B cell (primary cell): ENCODE results near the gene GPR148. TPM values are rescaled to one million over a fixed set of nuclear protein-coding genes. Genes with fewer than 3 reads are reported as not detected.

Experiments
- ATAC-seq: fragments of 200-7000 bp; cut with Tn5 transposase; one replicate; pipeline ENCODE4 v1.10.0; 2021; ENCODE audit warnings: low read depth, mild to moderate bottlenecking, moderate number of reproducible peaks, moderate library complexity
- CTCF ChIA-PET: fragments of 350-600 bp; sonication (Branson Sonifier 250); formaldehyde crosslinking; loops from one replicate; lab custom pipeline; 2021; ENCODE audit warnings: antibody characterized with exemption, inconsistent platforms; lab: Charles Lee
- POLR2A ChIA-PET: fragments of 350-600 bp; sonication (Branson Sonifier 250); formaldehyde crosslinking; loops from one replicate; lab custom pipeline; 2021; ENCODE audit warnings: antibody characterized with exemption; lab: Charles Lee
- DNase-seq: peaks from one replicate; pipeline ENCODE4 v3.0.0; 2013
- H2AFZ ChIP-seq: 2 replicates; pipeline ENCODE4 v1.6.1; 2012; ENCODE audit warnings: mild to moderate bottlenecking, low read depth, low read length; ENCODE audit not compliant: insufficient read depth, poor library complexity, severe bottlenecking
- H3K27ac ChIP-seq, 2 donors: 1 replicate in 1 of 2; 2 replicates in 1 of 2; pipeline ENCODE4 v1.5.1; 2012 to 2013; ENCODE audit warnings: low read length in 2 of 2, mild to moderate bottlenecking in 2 of 2, moderate library complexity in 1 of 2
- H3K27me3 ChIP-seq, 4 experiments: fragments of 200-600 bp in 1 of 4; sonication (generic) in 1 of 4; replicated peaks in 1 of 4; 1 replicate in 2 of 4; 2 replicates in 2 of 4; pipeline versions ENCODE4 v1.6.1 to v1.7.0; 2013 to 2016; ENCODE audit warnings: low read length in 3 of 4, mild to moderate bottlenecking in 2 of 4, mixed read lengths in 1 of 4, moderate library complexity in 1 of 4; ENCODE audit not compliant: insufficient read depth in 4 of 4, control insufficient read depth in 3 of 4; ENCODE audit errors: control extremely low read depth in 1 of 4
- H3K36me3 ChIP-seq, 2 experiments: replicated peaks in 1 of 2; 1 replicate in 1 of 2; 2 replicates in 1 of 2; pipeline versions ENCODE4 v1.6.1 to v1.7.1; 2013; ENCODE audit warnings: low read length in 1 of 2; ENCODE audit not compliant: insufficient read depth in 2 of 2, control insufficient read depth in 1 of 2; ENCODE audit errors: control extremely low read depth in 1 of 2, extremely low read depth in 1 of 2
- H3K4me1 ChIP-seq, 2 donors: fragments of 200-600 bp in 1 of 2; sonication (generic) in 1 of 2; 1 replicate in 1 of 2; 2 replicates in 1 of 2; pipeline versions ENCODE4 v1.5.1 to v1.6.1; 2013 to 2017; ENCODE audit warnings: low read length in 2 of 2; ENCODE audit not compliant: control insufficient read depth in 2 of 2, insufficient read depth in 2 of 2
- H3K4me2 ChIP-seq: replicated peaks from 2 replicates; pipeline ENCODE3; 2012; ENCODE audit warnings: mild to moderate bottlenecking, low read depth, low read length; ENCODE audit not compliant: poor library complexity, severe bottlenecking
- H3K4me3 ChIP-seq, 5 experiments: fragments of 200-600 bp in 1 of 5; sonication (generic) in 1 of 5; 1 replicate in 3 of 5; 2 replicates in 2 of 5; pipeline versions ENCODE4 v1.5.1 to v1.7.0; 2011 to 2016; ENCODE audit warnings: low read length in 4 of 5, mild to moderate bottlenecking in 4 of 5, low read depth in 2 of 5, control low read depth in 1 of 5, moderate library complexity in 1 of 5; ENCODE audit not compliant: insufficient read depth in 1 of 5; ENCODE audit errors: control extremely low read depth in 1 of 5, extremely low read depth in 1 of 5
- H3K79me2 ChIP-seq: fragments of 200-600 bp; sonication (generic); one replicate; pipeline ENCODE4 v1.6.0; 2016; ENCODE audit warnings: low read length; ENCODE audit not compliant: control insufficient read depth, insufficient read depth
- H3K9ac ChIP-seq: fragments of 200-600 bp; sonication (generic); 2 replicates; pipeline ENCODE4 v1.6.1; 2017; ENCODE audit warnings: mild to moderate bottlenecking, low read length, moderate library complexity
- H3K9me3 ChIP-seq, 3 donors: one replicate each; pipeline versions ENCODE4 v1.6.1 to v1.7.1; 2013; ENCODE audit warnings: low read length in 2 of 3; ENCODE audit not compliant: control insufficient read depth in 2 of 3, insufficient read depth in 1 of 3; ENCODE audit errors: control extremely low read depth in 1 of 3
- H4K20me1 ChIP-seq: 2 replicates; pipeline ENCODE4 v1.6.0; 2012; ENCODE audit warnings: mild to moderate bottlenecking, low read length; ENCODE audit not compliant: insufficient read depth, control insufficient read depth, poor library complexity, severe bottlenecking
- H3K27ac Mint-ChIP-seq: one replicate; pipeline ENCODE4 v1.8.0; 2021; ENCODE audit warnings: mixed read lengths
- H3K27me3 Mint-ChIP-seq: one replicate; pipeline ENCODE4 v1.8.0; 2021; ENCODE audit warnings: mixed read lengths
- H3K4me1 Mint-ChIP-seq: one replicate; pipeline ENCODE4 v1.8.0; 2021; ENCODE audit warnings: mixed read lengths
- H3K4me3 Mint-ChIP-seq: one replicate; pipeline ENCODE4 v1.8.0; 2021; ENCODE audit warnings: mixed read lengths
- H3K9me3 Mint-ChIP-seq: one replicate; pipeline ENCODE4 v1.8.0; 2022; ENCODE audit warnings: mixed read lengths; ENCODE audit not compliant: insufficient read depth
- EZH2 ChIP-seq: IDR thresholded peaks from 2 replicates; pipeline ENCODE4 v1.6.1; 2012; ENCODE audit warnings: borderline replicate concordance, low read depth, mild to moderate bottlenecking, moderate library complexity, low read length; ENCODE audit not compliant: insufficient read depth, poor library complexity, severe bottlenecking
- WGBS: methylation state at CpG from one replicate; pipeline ENCODE4 v1.1.5; 2013; ENCODE audit warnings: missing lambda C conversion rate; ENCODE audit not compliant: insufficient coverage; 5-methylcytosine and 5-hydroxymethylcytosine counted together
- intact Hi-C: fragments of 100-400 bp; cut with micrococcal nuclease; formaldehyde crosslinking; loops from one replicate; pipeline ENCODE4 v1.10.0; 2022
- polyA plus RNA-seq: library from polyadenylated mRNA; depleted of rRNA; stranded (reverse); fragments of >200 nt; gene quantifications from 2 replicates; pipeline ENCODE4 v1.2.3, GENCODE V29; 2012
- total RNA-seq, 2 donors: library from RNA; stranded (reverse); fragments of 120-200 nt in 1 of 2; gene quantifications; 1 replicate in 1 of 2; 2 replicates in 1 of 2; pipeline versions ENCODE4 v1.2.3 to v1.2.4, GENCODE V29; 2013 to 2022
- TF ChIP-seq, protein P1 (sequence below): fragments of 200-600 bp; IDR thresholded peaks from one replicate; pipeline ENCODE4 v1.8.0; 2022; ENCODE audit warnings: antibody characterized with exemption, mild to moderate bottlenecking

The GPR148 gene
- total and polyA plus RNA-seq, 2 donors (not counting 1 experiment from before 2014, with no cell fraction given), result not detected

DNA sequence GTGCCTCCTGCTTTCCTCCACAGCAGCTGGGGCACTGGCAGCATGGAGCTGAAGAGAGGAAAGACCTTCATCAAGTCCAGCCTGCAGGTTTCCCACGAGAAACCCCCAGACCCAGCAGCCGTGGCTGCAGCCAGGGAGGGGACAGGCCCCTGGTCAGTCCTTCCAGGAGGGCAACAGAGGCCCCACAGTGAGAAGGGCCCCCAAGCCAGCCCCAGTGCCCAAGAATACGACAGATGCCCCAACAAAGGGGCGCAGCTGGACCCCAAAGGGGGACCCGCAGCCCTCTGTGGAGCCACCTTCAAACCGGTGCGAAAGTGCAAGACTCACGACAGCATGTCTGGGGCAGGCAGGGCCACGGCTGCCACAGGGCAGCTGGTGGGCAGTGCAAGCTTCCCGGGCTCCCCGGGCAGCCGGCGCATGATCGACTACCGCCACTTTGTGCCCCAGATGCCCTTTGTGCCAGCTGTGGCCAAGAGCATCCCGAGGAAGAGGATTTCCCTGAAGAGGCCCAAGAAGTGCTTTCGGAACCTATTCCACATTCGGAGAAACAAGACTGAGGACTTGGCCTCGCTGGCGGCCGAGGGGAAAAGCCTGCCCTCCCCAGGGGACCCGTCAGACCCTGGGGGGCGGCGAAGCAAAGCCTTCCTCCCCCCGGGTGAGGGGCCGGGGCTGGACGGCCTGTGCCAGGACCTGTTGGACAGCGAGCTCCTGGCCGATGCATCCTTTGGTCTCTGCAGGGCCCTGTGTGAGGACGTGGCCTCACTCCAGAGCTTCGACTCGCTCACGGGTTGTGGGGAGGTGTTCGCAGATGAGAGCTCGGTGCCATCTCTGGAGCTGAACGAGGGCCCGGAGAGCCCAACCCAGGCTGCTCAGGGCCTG lies 33.4 kb downstream of the GPR148 start:
- no peaks in the 10 kb centered on the region for H4K20me1 ChIP-seq
- ChIA-PET CTCF (no interaction called here), POLR2A (no interaction called here)
- no peak for TF ChIP-seq EZH2
- TF ChIP-seq, protein P1, sequence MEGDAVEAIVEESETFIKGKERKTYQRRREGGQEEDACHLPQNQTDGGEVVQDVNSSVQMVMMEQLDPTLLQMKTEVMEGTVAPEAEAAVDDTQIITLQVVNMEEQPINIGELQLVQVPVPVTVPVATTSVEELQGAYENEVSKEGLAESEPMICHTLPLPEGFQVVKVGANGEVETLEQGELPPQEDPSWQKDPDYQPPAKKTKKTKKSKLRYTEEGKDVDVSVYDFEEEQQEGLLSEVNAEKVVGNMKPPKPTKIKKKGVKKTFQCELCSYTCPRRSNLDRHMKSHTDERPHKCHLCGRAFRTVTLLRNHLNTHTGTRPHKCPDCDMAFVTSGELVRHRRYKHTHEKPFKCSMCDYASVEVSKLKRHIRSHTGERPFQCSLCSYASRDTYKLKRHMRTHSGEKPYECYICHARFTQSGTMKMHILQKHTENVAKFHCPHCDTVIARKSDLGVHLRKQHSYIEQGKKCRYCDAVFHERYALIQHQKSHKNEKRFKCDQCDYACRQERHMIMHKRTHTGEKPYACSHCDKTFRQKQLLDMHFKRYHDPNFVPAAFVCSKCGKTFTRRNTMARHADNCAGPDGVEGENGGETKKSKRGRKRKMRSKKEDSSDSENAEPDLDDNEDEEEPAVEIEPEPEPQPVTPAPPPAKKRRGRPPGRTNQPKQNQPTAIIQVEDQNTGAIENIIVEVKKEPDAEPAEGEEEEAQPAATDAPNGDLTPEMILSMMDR, result no peak
- no peaks in the 10 kb centered on the region for H3K9me3 ChIP-seq
- H3K27ac Mint-ChIP-seq, result no peak overlapping the region
- no peaks in the 10 kb centered on the region for H3K4me1 ChIP-seq
- H3K9me3 Mint-ChIP-seq, result no peaks in the 10 kb centered on the region
- no peak overlapping the region for H2AFZ ChIP-seq
- no peak overlapping the region for H3K4me3 Mint-ChIP-seq
- WGBS, result 88% methylated on average over 36 of the region's 37 CpGs
- peaks cover 24% of the 10 kb centered on the region for H3K27me3 Mint-ChIP-seq
- no peaks in the 10 kb centered on the region for H3K36me3 ChIP-seq
- no peak overlapping the region for H3K4me2 ChIP-seq
- H3K4me3 ChIP-seq, result no peak overlapping the region
- intact Hi-C loops, result no loop called here
- H3K79me2 ChIP-seq, result no peaks in the 10 kb centered on the region
- ATAC-seq (no peak), DNase-seq (no peak)
- H3K27me3 ChIP-seq, result peaks cover 0 to 10% (median 0%) of the 10 kb centered on the region in 4 experiments
- H3K9ac ChIP-seq, result no peak overlapping the region
- no peaks in the 10 kb centered on the region for H3K4me1 Mint-ChIP-seq
- H3K27ac ChIP-seq, result no peak overlapping the region

DNA sequence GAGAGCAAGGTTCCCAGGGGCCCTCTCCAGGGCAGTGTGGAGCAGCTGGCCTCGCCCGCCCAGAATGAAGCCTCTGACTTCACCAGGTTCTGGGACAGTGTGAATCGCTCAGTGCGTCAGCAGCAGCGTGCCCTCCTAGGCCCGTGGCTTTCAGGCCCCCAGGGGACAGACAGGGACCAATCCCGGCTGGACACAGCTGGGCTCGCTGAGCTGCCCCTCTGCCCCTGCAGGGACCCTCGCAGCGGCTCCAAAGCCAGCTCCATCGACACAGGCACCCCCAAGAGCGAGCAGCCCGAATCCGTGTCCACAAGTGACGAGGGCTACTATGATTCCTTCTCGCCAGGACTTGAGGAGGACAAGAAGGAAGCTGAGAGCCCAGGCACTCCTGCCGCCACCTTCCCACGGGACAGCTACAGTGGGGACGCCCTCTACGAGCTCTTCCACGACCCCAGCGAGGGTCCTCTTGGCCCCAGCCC lies 34.1 kb downstream of the GPR148 start:
- Mint-ChIP-seq H3K27me3 (peaks cover 20% of the 10 kb centered on the region), H3K4me3 (no peak overlapping the region), H3K4me1 (no peaks in the 10 kb centered on the region), H3K27ac (no peak overlapping the region), H3K9me3 (no peaks in the 10 kb centered on the region)
- ATAC-seq (no peak), DNase-seq (no peak)
- Histone ChIP-seq H3K9ac (no peak overlapping the region), H3K27ac (no peak overlapping the region), H4K20me1 (no peaks in the 10 kb centered on the region), H3K4me2 (no peak overlapping the region), H3K79me2 (no peaks in the 10 kb centered on the region), H3K27me3 (peaks cover 0 to 8% (median 0%) of the 10 kb centered on the region in 4 experiments), H3K4me3 (no peak overlapping the region), H2AFZ (no peak overlapping the region), H3K9me3 (peaks cover 0 to 2% (median 0%) of the 10 kb centered on the region in 3 donors), H3K36me3 (no peaks in the 10 kb centered on the region), H3K4me1 (no peaks in the 10 kb centered on the region)
- intact Hi-C loops, result no loop called here
- ChIA-PET POLR2A (no interaction called here), CTCF (no interaction called here)
- 88% methylated on average over 22 of the region's 22 CpGs for WGBS
- TF ChIP-seq EZH2, result no peak
- TF ChIP-seq, protein P1, result no peak
